ENCODE results near the gene GSDMA.

GRCh38 chr17:40021451-40021971 lies 58.7 kb downstream of the GSDMA start:
- TF ChIP-seq CTCF (IDR thresholded peaks at IDR 0.05; ENCODE audit: low read depth, low read length) (no peak), EZH2phosphoT487 (IDR thresholded peaks at IDR 0.05; ENCODE audit: low read depth) (no peak)
